ENCODE measurements around the gene MYO3B. TPM values are rescaled to one million over a fixed set of nuclear protein-coding genes. Genes with fewer than 3 reads are reported as not detected.

Gene MYO3B
- total and polyA plus RNA-seq, 2 donors (not counting 1 experiment from before 2014, with no cell fraction given), result not detected

DNA sequence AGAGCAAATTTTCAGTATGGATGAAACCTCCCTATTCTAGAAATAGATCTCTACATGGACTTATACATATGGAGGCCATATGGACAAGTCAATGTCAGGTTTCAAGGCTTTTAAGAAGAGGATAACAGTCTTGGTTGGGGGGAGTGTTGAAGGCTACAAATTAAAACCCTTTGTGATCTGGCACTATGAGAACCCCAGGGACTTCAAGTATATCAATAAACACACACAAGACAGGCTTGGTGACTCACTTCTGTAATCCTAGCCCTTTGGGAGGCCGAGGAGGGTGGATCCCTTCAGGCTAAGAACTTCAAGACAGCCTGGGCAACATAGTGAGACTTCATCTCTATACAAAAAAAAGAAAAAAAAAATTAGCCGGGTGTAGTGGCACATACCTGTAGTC is 410.0 kb downstream of the MYO3B start:
- Mint-ChIP-seq H3K27me3 (peaks cover 7% of the 10 kb centered on the region), H3K4me1 (no peaks in the 10 kb centered on the region)
- no peaks in the 10 kb centered on the region for H3K4me1 ChIP-seq (ENCODE audit: control insufficient read depth in 2 of 2, insufficient read depth in 2 of 2, low read length in 2 of 2)

DNA sequence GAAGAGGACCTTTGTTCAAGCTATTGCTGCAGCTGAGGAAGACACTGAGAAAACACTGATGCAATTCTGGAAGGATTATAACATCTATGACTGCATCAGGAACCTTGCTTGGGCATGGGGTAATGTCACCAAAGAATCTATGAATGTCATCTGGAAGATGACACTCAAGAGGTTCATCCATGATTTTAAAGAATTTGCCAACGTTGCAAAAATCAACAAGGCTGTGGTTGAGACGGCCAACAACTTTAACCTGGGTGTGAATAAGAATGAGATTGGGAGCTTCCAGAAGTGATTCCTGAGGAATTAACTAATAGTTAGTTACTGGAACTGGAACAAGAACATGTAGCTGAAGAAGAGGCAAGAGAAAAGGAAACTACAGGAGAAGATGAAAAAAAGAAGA is 410.8 kb downstream of the MYO3B start:
- 95% methylated on average over 2 of the region's 2 CpGs for WGBS (ENCODE audit: insufficient coverage)

More for the DNA sequence above, 410.0 kb downstream of the MYO3B start:
- Histone ChIP-seq H3K27ac (ENCODE audit: low read length in 2 of 2) (no peak overlapping the region), H2AFZ (ENCODE audit: insufficient read depth, low read depth, low read length, poor library complexity, severe bottlenecking) (no peak overlapping the region), H3K27me3 (replicated peaks in 1 of 4; ENCODE audit: control extremely low read depth in 1 of 4, control insufficient read depth in 3 of 4, insufficient read depth in 4 of 4, low read length in 3 of 4) (peaks cover 0 to 3% (median 0%) of the 10 kb centered on the region in 4 experiments), H3K4me2 (replicated peaks; ENCODE audit: low read depth, low read length, poor library complexity, severe bottlenecking) (no peak overlapping the region), H3K9me3 (ENCODE audit: control extremely low read depth in 1 of 3, control insufficient read depth in 2 of 3, insufficient read depth in 1 of 3, low read length in 2 of 3) (no peaks in the 10 kb centered on the region), H4K20me1 (ENCODE audit: control insufficient read depth, insufficient read depth, low read length, poor library complexity, severe bottlenecking) (no peaks in the 10 kb centered on the region), H3K36me3 (replicated peaks in 1 of 2; ENCODE audit: control extremely low read depth in 1 of 2, control insufficient read depth in 1 of 2, extremely low read depth in 1 of 2, insufficient read depth in 2 of 2, low read length in 1 of 2) (no peaks in the 10 kb centered on the region), H3K9ac (ENCODE audit: low read length) (no peak overlapping the region), H3K4me3 (ENCODE audit: control extremely low read depth in 1 of 5, extremely low read depth in 1 of 5, insufficient read depth in 1 of 5, low read depth in 2 of 5, low read length in 4 of 5) (no peak overlapping the region), H3K79me2 (ENCODE audit: control insufficient read depth, insufficient read depth, low read length) (no peaks in the 10 kb centered on the region)
- Mint-ChIP-seq H3K27ac (no peak overlapping the region), H3K9me3 (ENCODE audit: insufficient read depth) (no peaks in the 10 kb centered on the region), H3K4me3 (no peak overlapping the region)
- POLR2A ChIA-PET, result no interaction called here
- TF ChIP-seq, protein P1, sequence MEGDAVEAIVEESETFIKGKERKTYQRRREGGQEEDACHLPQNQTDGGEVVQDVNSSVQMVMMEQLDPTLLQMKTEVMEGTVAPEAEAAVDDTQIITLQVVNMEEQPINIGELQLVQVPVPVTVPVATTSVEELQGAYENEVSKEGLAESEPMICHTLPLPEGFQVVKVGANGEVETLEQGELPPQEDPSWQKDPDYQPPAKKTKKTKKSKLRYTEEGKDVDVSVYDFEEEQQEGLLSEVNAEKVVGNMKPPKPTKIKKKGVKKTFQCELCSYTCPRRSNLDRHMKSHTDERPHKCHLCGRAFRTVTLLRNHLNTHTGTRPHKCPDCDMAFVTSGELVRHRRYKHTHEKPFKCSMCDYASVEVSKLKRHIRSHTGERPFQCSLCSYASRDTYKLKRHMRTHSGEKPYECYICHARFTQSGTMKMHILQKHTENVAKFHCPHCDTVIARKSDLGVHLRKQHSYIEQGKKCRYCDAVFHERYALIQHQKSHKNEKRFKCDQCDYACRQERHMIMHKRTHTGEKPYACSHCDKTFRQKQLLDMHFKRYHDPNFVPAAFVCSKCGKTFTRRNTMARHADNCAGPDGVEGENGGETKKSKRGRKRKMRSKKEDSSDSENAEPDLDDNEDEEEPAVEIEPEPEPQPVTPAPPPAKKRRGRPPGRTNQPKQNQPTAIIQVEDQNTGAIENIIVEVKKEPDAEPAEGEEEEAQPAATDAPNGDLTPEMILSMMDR (IDR thresholded peaks at IDR 0.05), result no peak
- no peak for TF ChIP-seq EZH2 (IDR thresholded peaks at IDR 0.05; ENCODE audit: borderline replicate concordance, insufficient read depth, low read depth, low read length, poor library complexity, severe bottlenecking)
- CTCF ChIA-PET, result no interaction called here
- ATAC-seq (ENCODE audit: low read depth), result no peak
- no CpG with 5 or more reads among the region's 2 CpGs for WGBS (ENCODE audit: insufficient coverage)
- intact Hi-C loops (cut with micrococcal nuclease), result no loop called here
- DNase-seq, result no peak

More for the DNA sequence above, 410.8 kb downstream of the MYO3B start:
- H3K9me3 ChIP-seq (ENCODE audit: control extremely low read depth in 1 of 3, control insufficient read depth in 2 of 3, insufficient read depth in 1 of 3, low read length in 2 of 3), result no peaks in the 10 kb centered on the region
- H3K27ac Mint-ChIP-seq, result no peak overlapping the region
- no peak for DNase-seq
- H2AFZ ChIP-seq (ENCODE audit: insufficient read depth, low read depth, low read length, poor library complexity, severe bottlenecking), result no peak overlapping the region
- H3K36me3 ChIP-seq (replicated peaks in 1 of 2; ENCODE audit: control extremely low read depth in 1 of 2, control insufficient read depth in 1 of 2, extremely low read depth in 1 of 2, insufficient read depth in 2 of 2, low read length in 1 of 2), result no peaks in the 10 kb centered on the region
- H3K27me3 ChIP-seq (replicated peaks in 1 of 4; ENCODE audit: control extremely low read depth in 1 of 4, control insufficient read depth in 3 of 4, insufficient read depth in 4 of 4, low read length in 3 of 4), result peaks cover 0 to 3% (median 0%) of the 10 kb centered on the region in 4 experiments
- no peaks in the 10 kb centered on the region for H3K79me2 ChIP-seq (ENCODE audit: control insufficient read depth, insufficient read depth, low read length)
- ChIA-PET CTCF (no interaction called here), POLR2A (no interaction called here)
- no peaks in the 10 kb centered on the region for H4K20me1 ChIP-seq (ENCODE audit: control insufficient read depth, insufficient read depth, low read length, poor library complexity, severe bottlenecking)
- no peak overlapping the region for H3K4me2 ChIP-seq (replicated peaks; ENCODE audit: low read depth, low read length, poor library complexity, severe bottlenecking)
- no peaks in the 10 kb centered on the region for H3K4me1 ChIP-seq (ENCODE audit: control insufficient read depth in 2 of 2, insufficient read depth in 2 of 2, low read length in 2 of 2)
- no peaks in the 10 kb centered on the region for H3K4me1 Mint-ChIP-seq
- H3K4me3 Mint-ChIP-seq, result no peak overlapping the region
- H3K27ac ChIP-seq (ENCODE audit: low read length in 2 of 2), result no peak overlapping the region
- ATAC-seq (ENCODE audit: low read depth), result no peak
- H3K4me3 ChIP-seq (ENCODE audit: control extremely low read depth in 1 of 5, extremely low read depth in 1 of 5, insufficient read depth in 1 of 5, low read depth in 2 of 5, low read length in 4 of 5), result no peak overlapping the region
- no peak for TF ChIP-seq EZH2 (IDR thresholded peaks at IDR 0.05; ENCODE audit: borderline replicate concordance, insufficient read depth, low read depth, low read length, poor library complexity, severe bottlenecking)
- H3K27me3 Mint-ChIP-seq, result peaks cover 7% of the 10 kb centered on the region
- intact Hi-C loops (cut with micrococcal nuclease), result no loop called here
- no peaks in the 10 kb centered on the region for H3K9me3 Mint-ChIP-seq (ENCODE audit: insufficient read depth)
- H3K9ac ChIP-seq (ENCODE audit: low read length), result no peak overlapping the region

Measured in B cell (primary cell).